ENCODE results near the gene EFNA3.

The EFNA3 gene

GRCh38 chr1:155050560-155051341 lies 27.9 kb upstream of the EFNA3 start, which contains the start of gene ADAM15 (continued):
- TF ChIP-seq ZNF449 (tag by site-specific recombination; IDR thresholded peaks at IDR 0.05) (0 out of 2 replicates have a peak, but pooled peaks have one; percentile 26), KLF1 (tag by site-specific recombination; IDR thresholded peaks at IDR 0.05) (peak; percentile 89), ZNF707 (tag by site-specific recombination; IDR thresholded peaks at IDR 0.05) (no peak), ZNF677 (tag by site-specific recombination; IDR thresholded peaks at IDR 0.05) (no peak), ZBTB21 (tag by site-specific recombination; IDR thresholded peaks at IDR 0.05) (peak; percentile 9; the same call in 1 of the 2 replicates), ZBTB1 (tag by site-specific recombination; IDR thresholded peaks at IDR 0.05) (0 out of 2 replicates have a peak, but pooled peaks have one; percentile 5), ZNF561 (tag by site-specific recombination; IDR thresholded peaks at IDR 0.05; ENCODE audit: borderline replicate concordance) (0 out of 2 replicates have a peak, but pooled peaks have one; percentile 23), WT1 (tag by site-specific recombination; IDR thresholded peaks at IDR 0.05) (peak; percentile 46; the same call in 1 of the 2 replicates), ZSCAN4 (tag by site-specific recombination; IDR thresholded peaks at IDR 0.05) (peak; percentile 30; the same call in 1 of the 2 replicates), BCL11B (tag by site-specific recombination; IDR thresholded peaks at IDR 0.05; ENCODE audit: low read depth) (peak; percentile 87; the same call in 1 of the 2 replicates), ZFP69B (tag by site-specific recombination; IDR thresholded peaks at IDR 0.05) (peak; percentile 34), ZNF580 (tag by site-specific recombination; IDR thresholded peaks at IDR 0.05) (peak; percentile 99), ZNF629 (tag by site-specific recombination; IDR thresholded peaks at IDR 0.05) (peak; percentile 71), REST (tag by site-specific recombination; IDR thresholded peaks at IDR 0.05) (peak; percentile 92), SP2 (tag by site-specific recombination; IDR thresholded peaks at IDR 0.05) (peak; percentile 87), BCL11A (tag by site-specific recombination; IDR thresholded peaks at IDR 0.05; ENCODE audit: low read depth) (peak; percentile 88), ZNF350 (tag by site-specific recombination; IDR thresholded peaks at IDR 0.05) (no peak), ZNF514 (tag by site-specific recombination; IDR thresholded peaks at IDR 0.05) (no peak), ZNF223 (tag by site-specific recombination; IDR thresholded peaks at IDR 0.05) (peak; percentile 11; the same call in 1 of the 2 replicates), ZNF24 (tag by site-specific recombination; IDR thresholded peaks at IDR 0.05) (peak; percentile 42; the same call in 1 of the 2 replicates), ZSCAN5A (tag by site-specific recombination; IDR thresholded peaks at IDR 0.05) (peak; percentile 14; the same call in 1 of the 2 replicates), AEBP2 (tag by site-specific recombination; IDR thresholded peaks at IDR 0.05; ENCODE audit: borderline replicate concordance) (no peak), ZBTB11 (tag by site-specific recombination; conservative IDR thresholded peaks at IDR 0.05; ENCODE audit: low read depth) (peak; percentile 46)

Measured in HEK293 (cell line).